Colonic mucosa (tissue), 4 donors: Measurements from ENCODE around the gene MASP2. TPM values are rescaled to one million over a fixed set of nuclear protein-coding genes. Genes with fewer than 3 reads are reported as not detected.

Source experiments
- DNase-seq: peaks from one replicate; pipeline ENCODE4 v3.0.0-alpha.2; 2020
- H3K27ac ChIP-seq: fragments of 200-600 bp; one replicate; pipeline ENCODE4 v1.8.0; 2021
- H3K27me3 ChIP-seq: fragments of 200-600 bp; one replicate; pipeline ENCODE4 v1.8.0; 2021
- H3K36me3 ChIP-seq: fragments of 200-600 bp; one replicate; pipeline ENCODE4 v1.8.0; 2021
- H3K4me1 ChIP-seq: fragments of 200-600 bp; one replicate; pipeline ENCODE4 v1.8.0; 2021; ENCODE audit warnings: mild to moderate bottlenecking
- H3K4me3 ChIP-seq: fragments of 200-600 bp; one replicate; pipeline ENCODE4 v1.8.0; 2021
- H3K9ac ChIP-seq, 2 donors: one replicate each; pipeline ENCODE4 v1.7.0; 2013; ENCODE audit warnings: control low read depth in 2 of 2, low read depth in 2 of 2, low read length in 2 of 2
- H3K9me3 ChIP-seq: fragments of 200-600 bp; one replicate; pipeline ENCODE4 v1.8.0; 2021
- CTCF ChIP-seq: fragments of 200-600 bp; IDR thresholded peaks from one replicate; pipeline ENCODE4 v1.8.0; 2022; ENCODE audit warnings: antibody characterized with exemption, mild to moderate bottlenecking
- intact Hi-C: fragments of 100-400 bp; cut with DNase I; formaldehyde crosslinking; loops from one replicate; pipeline ENCODE4 v1.14.1; 2022
- total RNA-seq, 2 donors: library from RNA; stranded (reverse); fragmentation: NEBNext Ultra II Directional in 1 of 2; extraction: Animal tissue kit (Norgen Biotek cat#: 25700) in 1 of 2; gene quantifications; one replicate each; pipeline ENCODE4 v1.2.1, GENCODE V29; 2021
- donor health status: healthy.
- donor health status: DM: no; HTN: no; CAD: no.
- donor health status: DM: no; HTN: no; CAD: no.

Gene MASP2
- total RNA-seq, 2 donors from 2014 or later: 0.32 TPM; not detected in 1

GRCh38 chr1:10989095-10989494, 57.9 kb downstream of the MASP2 start:
- no peak overlapping the region for H3K27ac ChIP-seq
- H3K4me1 ChIP-seq: no peaks in the 10 kb centered on the region
- H3K36me3 ChIP-seq: no peaks in the 10 kb centered on the region
- no peak for TF ChIP-seq CTCF
- no peak overlapping the region for H3K4me3 ChIP-seq
- intact Hi-C loops: no loop called here
- DNase-seq: no peak
- no peak overlapping the region for H3K9ac ChIP-seq
- H3K27me3 ChIP-seq: no peaks in the 10 kb centered on the region
- H3K9me3 ChIP-seq: no peaks in the 10 kb centered on the region

GRCh38 chr1:10987840-10988417, 59.1 kb downstream of the MASP2 start:
- no peaks in the 10 kb centered on the region for H3K9me3 ChIP-seq
- no peak overlapping the region for H3K4me3 ChIP-seq
- DNase-seq: no peak
- no peaks in the 10 kb centered on the region for H3K27me3 ChIP-seq
- H3K36me3 ChIP-seq: no peaks in the 10 kb centered on the region
- no peaks in the 10 kb centered on the region for H3K4me1 ChIP-seq
- H3K27ac ChIP-seq: no peak overlapping the region
- TF ChIP-seq CTCF: no peak
- intact Hi-C loops: no loop called here
- no peak overlapping the region for H3K9ac ChIP-seq

GRCh38 chr1:10986525-10986890, 60.5 kb downstream of the MASP2 start:
- H3K36me3 ChIP-seq: no peaks in the 10 kb centered on the region
- no peaks in the 10 kb centered on the region for H3K9me3 ChIP-seq
- H3K9ac ChIP-seq: no peak overlapping the region
- H3K4me1 ChIP-seq: no peaks in the 10 kb centered on the region
- TF ChIP-seq CTCF: no peak
- DNase-seq: no peak
- intact Hi-C loops: no loop called here
- H3K27me3 ChIP-seq: no peaks in the 10 kb centered on the region
- H3K27ac ChIP-seq: no peak overlapping the region
- H3K4me3 ChIP-seq: no peak overlapping the region

GRCh38 chr1:10980841-10981727, 66.0 kb downstream of the MASP2 start:
- intact Hi-C loops: no loop called here
- Histone ChIP-seq H3K27ac (no peak overlapping the region), H3K9me3 (no peaks in the 10 kb centered on the region), H3K9ac (peak overlapping the region in 1 of 2 donors; percentile 55), H3K4me3 (no peak overlapping the region), H3K4me1 (no peaks in the 10 kb centered on the region), H3K27me3 (no peaks in the 10 kb centered on the region), H3K36me3 (no peaks in the 10 kb centered on the region)
- DNase-seq: no peak
- TF ChIP-seq CTCF: no peak

- peak; percentile 77 for DNase-seq
- Histone ChIP-seq H3K4me3 (no peak overlapping the region), H3K9me3 (no peaks in the 10 kb centered on the region), H3K9ac (peak overlapping the region in 1 of 2 donors; percentile 55), H3K36me3 (no peaks in the 10 kb centered on the region), H3K27me3 (no peaks in the 10 kb centered on the region), H3K4me1 (no peaks in the 10 kb centered on the region), H3K27ac (no peak overlapping the region)
- peak; percentile 34 for TF ChIP-seq CTCF
- intact Hi-C loops: no loop called here
Observed at GRCh38 chr1:10980094-10980577, 66.9 kb downstream of the MASP2 start.
